Measurements from ENCODE around the gene SNAPC2.
"Not testable (repeated sequence)": the region's sequence is repeated elsewhere in the genome, so short reads cannot be mapped to it uniquely, and the experiment has no call there.

The SNAPC2 gene

GRCh38 chr19:7928741-7929701, 8.9 kb downstream of the SNAPC2 start:
- TF ChIP-seq CTCF (conservative IDR thresholded peaks at IDR 0.05; ENCODE audit: low read depth, low read length): peak; percentile 56
- peak; percentile 35 for DNase-seq (ENCODE audit: low read depth)
- no peak overlapping the region for H3K4me3 ChIP-seq (ENCODE audit: low read length)

- not testable (repeated sequence) for H3K4me3 ChIP-seq (ENCODE audit: low read length); DNase-seq (ENCODE audit: low read depth)
Observed at GRCh38 chr19:7930030-7930429, 9.9 kb downstream of the SNAPC2 start.

GRCh38 chr19:7930765-7931164, 10.6 kb downstream of the SNAPC2 start:
- TF ChIP-seq CTCF (conservative IDR thresholded peaks at IDR 0.05; ENCODE audit: low read depth, low read length): no peak
- H3K4me3 ChIP-seq (ENCODE audit: low read length): no peak overlapping the region

GRCh38 chr19:7931221-7932061, 11.3 kb downstream of the SNAPC2 start:
- no peak overlapping the region for H3K4me3 ChIP-seq (ENCODE audit: low read length)
- no peak for TF ChIP-seq CTCF (conservative IDR thresholded peaks at IDR 0.05; ENCODE audit: low read depth, low read length)
- DNase-seq (ENCODE audit: low read depth): no peak

More at GRCh38 chr19:7930765-7931164, 10.6 kb downstream of the SNAPC2 start:
- DNase-seq (ENCODE audit: low read depth): no peak

GRCh38 chr19:7932276-7932929, 12.3 kb downstream of the SNAPC2 start:
- no peak overlapping the region for H3K4me3 ChIP-seq (ENCODE audit: low read length)
- DNase-seq (ENCODE audit: low read depth): no peak
- no peak for TF ChIP-seq CTCF (conservative IDR thresholded peaks at IDR 0.05; ENCODE audit: low read depth, low read length)

DNA sequence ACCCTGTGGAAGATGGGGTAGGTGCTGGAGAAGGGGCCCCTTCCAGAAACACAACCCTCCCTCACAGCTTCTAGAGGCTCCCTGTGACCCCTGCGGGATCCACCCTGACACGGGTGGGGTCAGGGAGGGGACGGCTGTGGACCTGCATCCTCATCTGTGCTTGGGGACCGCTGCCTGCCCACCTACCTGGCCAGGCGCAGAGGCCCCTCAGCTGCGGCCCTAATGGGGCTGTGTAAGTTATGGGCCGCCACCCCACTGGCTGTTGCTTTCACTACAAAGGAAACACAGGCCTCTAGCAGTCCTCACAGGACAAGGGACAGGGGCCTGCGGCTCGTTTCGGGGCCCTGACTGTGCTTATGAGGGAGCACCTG, 12.8 kb downstream of the SNAPC2 start:
- no peak overlapping the region for H3K4me3 ChIP-seq (ENCODE audit: low read length)
- TF ChIP-seq CTCF (conservative IDR thresholded peaks at IDR 0.05; ENCODE audit: low read depth, low read length): no peak
- DNase-seq (ENCODE audit: low read depth): no peak

- TF ChIP-seq CTCF (conservative IDR thresholded peaks at IDR 0.05; ENCODE audit: low read depth, low read length): peak; percentile 45
- H3K4me3 ChIP-seq (ENCODE audit: low read length): no peak overlapping the region
- no peak for DNase-seq (ENCODE audit: low read depth)
Observed at GRCh38 chr19:7933411-7933810, 13.3 kb downstream of the SNAPC2 start.

Data from retinal pigment epithelial cell (primary cell).